ENCODE data around the gene OBSCN.

The OBSCN gene

DNA sequence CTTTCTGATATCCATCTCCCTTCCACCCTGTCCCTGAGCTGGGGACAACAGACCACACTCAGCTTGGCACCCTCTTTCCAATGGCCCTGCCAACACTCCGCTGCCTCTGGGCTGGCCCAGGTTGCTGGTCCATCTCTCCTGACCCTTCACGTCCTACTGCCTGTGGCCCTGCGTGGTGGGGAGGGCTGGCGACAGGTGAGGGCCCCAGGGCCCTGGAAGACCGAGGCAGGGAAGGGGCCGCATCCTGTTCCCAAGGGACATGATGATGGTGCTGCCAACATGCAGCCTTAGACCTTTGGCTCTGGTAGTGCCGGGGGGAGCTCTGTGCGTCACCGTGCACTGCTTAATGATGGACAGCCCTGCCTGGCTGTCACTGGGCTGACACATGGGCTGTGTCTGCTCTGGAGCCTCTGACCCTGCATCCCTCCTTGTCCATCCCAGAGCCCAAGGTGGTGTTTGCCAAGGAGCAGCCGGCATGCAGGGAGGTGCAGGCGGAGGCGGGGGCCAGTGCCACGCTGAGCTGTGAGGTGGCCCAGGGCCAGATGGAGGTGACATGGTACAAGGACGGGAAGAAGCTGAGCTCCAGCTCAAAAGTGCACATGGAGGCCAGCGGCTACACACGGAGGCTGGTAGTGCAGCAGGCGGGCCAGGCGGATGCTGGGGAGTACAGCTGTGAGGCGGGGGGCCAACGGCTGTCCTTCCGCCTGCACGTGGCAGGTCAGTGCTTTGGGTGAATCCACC is 65.2 kb downstream of the OBSCN start:
- H3K36me3 ChIP-seq (ENCODE audit: insufficient read depth, low read length) = no peaks in the 10 kb centered on the region; the same call in 1 of the 2 replicates
- H3K4me1 ChIP-seq (ENCODE audit: insufficient read depth, low read length) = no peaks in the 10 kb centered on the region
- no peak overlapping the region for H3K9ac ChIP-seq (ENCODE audit: low read depth, low read length)
- no peaks in the 10 kb centered on the region for H3K9me3 ChIP-seq (ENCODE audit: control insufficient read depth, insufficient read depth, low read length)

DNA sequence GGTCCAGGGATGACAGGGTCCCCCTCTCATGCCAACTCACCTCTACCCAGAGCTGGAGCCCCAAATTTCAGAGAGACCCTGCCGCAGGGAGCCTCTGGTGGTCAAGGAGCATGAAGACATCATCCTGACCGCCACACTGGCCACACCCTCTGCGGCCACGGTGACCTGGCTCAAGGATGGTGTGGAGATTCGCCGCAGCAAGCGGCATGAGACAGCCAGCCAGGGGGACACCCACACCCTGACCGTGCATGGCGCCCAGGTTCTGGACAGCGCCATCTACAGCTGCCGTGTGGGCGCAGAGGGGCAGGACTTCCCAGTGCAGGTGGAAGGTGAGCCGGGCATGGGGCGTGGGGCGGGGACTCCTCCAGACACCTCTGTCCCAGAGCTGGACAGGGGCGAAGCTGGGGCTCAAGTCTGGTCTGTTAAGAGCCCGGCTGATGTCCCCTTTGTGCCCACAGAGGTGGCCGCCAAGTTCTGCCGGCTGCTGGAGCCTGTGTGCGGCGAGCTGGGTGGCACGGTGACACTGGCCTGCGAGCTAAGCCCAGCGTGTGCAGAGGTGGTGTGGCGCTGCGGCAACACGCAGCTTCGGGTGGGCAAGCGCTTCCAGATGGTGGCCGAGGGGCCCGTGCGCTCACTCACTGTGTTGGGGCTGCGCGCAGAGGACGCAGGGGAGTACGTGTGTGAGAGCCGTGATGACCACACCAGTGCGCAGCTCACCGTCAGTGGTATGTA is 66.0 kb downstream of the OBSCN start:
- H3K9ac ChIP-seq (ENCODE audit: low read depth, low read length) = no peak overlapping the region
- H3K4me1 ChIP-seq (ENCODE audit: insufficient read depth, low read length) = no peaks in the 10 kb centered on the region
- no peaks in the 10 kb centered on the region for H3K9me3 ChIP-seq (ENCODE audit: control insufficient read depth, insufficient read depth, low read length)
- no peaks in the 10 kb centered on the region; the same call in 1 of the 2 replicates for H3K36me3 ChIP-seq (ENCODE audit: insufficient read depth, low read length)

DNA sequence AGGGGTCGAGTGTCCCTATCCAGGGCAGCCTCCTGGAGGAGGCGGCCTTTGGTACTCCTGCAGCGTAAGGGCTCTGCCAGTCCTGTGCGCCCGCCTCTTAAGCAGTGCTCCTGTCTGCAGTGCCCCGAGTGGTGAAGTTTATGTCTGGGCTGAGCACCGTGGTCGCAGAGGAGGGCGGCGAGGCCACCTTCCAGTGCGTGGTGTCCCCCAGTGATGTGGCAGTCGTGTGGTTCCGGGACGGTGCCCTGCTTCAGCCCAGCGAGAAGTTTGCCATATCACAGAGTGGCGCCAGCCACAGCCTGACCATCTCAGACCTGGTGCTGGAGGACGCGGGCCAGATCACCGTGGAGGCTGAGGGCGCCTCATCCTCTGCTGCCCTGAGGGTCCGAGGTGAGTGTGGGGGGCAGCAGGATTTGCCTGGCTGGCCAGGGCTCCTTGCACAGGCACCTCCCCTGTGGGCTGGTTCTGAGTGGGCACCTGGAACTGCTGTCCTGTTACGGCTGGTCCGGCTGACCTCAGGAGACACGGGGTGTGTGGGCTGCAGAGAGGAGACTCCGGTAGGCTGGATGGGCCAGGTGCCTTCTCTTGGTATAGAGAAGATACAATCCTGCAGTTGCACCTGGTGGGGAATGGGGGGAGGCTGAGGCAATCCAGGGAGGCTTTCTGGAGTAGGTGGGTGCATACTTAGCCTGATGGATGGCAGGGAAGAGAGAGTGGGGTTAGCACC is 66.8 kb downstream of the OBSCN start:
- Histone ChIP-seq H3K36me3 (ENCODE audit: insufficient read depth, low read length) (no peaks in the 10 kb centered on the region; the same call in 1 of the 2 replicates), H3K9me3 (ENCODE audit: control insufficient read depth, insufficient read depth, low read length) (no peaks in the 10 kb centered on the region), H3K9ac (ENCODE audit: low read depth, low read length) (no peak overlapping the region; the same call in 1 of the 2 replicates), H3K4me1 (ENCODE audit: insufficient read depth, low read length) (no peaks in the 10 kb centered on the region)

DNA sequence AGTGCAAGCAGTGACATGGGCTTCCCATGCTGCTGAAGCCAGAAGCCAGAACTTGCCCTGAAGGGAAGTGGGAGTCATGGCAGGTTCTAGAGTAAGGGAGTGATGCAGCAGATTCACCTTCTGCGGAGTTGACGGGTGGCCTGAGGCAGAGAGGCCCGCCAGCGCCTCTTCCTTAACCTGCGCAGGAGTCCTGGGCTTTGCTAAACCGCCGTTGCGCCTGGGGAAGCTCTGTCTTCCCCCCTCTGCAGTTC is 67.3 kb downstream of the OBSCN start:
- no peaks in the 10 kb centered on the region for H3K9me3 ChIP-seq (ENCODE audit: control insufficient read depth, insufficient read depth, low read length)
- peak overlapping the region; percentile 58 for H3K9ac ChIP-seq (ENCODE audit: low read depth, low read length)
- no peaks in the 10 kb centered on the region; the same call in 1 of the 2 replicates for H3K36me3 ChIP-seq (ENCODE audit: insufficient read depth, low read length)
- H3K4me1 ChIP-seq (ENCODE audit: insufficient read depth, low read length) = no peaks in the 10 kb centered on the region

DNA sequence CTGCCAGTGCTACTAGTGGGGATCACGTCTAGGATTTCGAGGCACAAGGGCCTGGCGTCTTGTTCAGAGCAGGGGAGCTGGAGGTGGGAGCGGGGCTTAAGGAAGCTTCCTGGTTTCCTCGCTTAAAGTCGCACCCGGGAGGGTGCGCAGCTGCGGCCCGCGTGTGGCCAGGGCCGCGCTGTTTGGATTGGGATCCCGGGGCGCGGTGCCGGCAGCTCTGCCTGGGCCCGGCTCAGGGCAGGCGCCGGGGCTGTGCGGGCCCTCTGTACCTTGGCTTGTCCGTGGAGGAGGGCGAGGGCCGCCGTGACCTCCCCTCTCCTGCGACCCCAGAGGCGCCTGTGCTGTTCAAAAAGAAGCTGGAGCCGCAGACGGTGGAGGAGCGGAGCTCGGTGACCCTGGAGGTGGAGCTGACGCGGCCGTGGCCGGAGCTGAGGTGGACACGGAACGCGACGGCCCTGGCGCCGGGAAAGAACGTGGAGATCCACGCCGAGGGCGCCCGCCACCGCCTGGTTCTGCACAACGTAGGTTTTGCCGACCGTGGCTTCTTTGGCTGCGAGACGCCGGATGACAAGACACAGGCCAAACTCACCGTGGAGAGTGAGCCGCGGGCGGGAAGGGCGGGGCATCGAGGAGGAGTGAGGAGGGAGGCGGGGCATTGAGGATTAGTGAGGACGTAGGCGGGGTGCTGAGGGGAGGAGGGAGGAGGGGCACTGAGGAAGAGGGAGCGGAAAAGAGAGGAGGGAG is 67.8 kb downstream of the OBSCN start:
- Histone ChIP-seq H3K36me3 (ENCODE audit: insufficient read depth, low read length) (no peaks in the 10 kb centered on the region; the same call in 1 of the 2 replicates), H3K9me3 (ENCODE audit: control insufficient read depth, insufficient read depth, low read length) (no peaks in the 10 kb centered on the region), H3K4me1 (ENCODE audit: insufficient read depth, low read length) (no peaks in the 10 kb centered on the region), H3K9ac (ENCODE audit: low read depth, low read length) (peak overlapping the region; percentile 58)

DNA sequence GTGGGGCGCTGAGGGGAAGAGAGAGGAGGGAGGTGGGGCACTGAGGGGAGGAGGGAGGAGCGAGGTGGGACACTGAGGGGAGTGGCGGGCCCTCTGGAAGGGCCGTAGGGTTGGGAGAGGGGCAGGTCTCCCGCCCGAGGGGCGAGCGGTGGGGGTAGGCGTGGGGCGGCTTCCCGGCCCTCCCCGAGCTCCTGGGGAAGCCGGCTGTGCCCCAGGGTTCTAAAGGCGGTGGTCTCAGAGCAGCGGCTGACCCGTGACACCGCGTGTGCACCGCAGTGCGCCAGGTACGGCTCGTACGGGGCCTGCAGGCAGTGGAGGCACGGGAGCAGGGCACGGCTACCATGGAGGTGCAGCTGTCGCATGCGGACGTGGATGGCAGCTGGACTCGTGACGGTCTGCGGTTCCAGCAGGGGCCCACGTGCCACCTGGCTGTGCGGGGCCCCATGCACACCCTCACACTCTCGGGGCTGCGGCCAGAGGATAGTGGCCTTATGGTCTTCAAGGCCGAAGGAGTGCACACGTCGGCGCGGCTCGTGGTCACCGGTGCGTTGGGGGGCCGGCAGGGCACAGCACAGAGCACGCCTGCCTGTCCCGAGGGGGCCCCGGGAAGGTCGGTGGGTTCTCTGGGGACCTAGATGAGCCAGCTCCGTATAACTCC is 68.5 kb downstream of the OBSCN start:
- H3K9me3 ChIP-seq (ENCODE audit: control insufficient read depth, insufficient read depth, low read length) = no peaks in the 10 kb centered on the region
- H3K4me1 ChIP-seq (ENCODE audit: insufficient read depth, low read length) = no peaks in the 10 kb centered on the region
- H3K9ac ChIP-seq (ENCODE audit: low read depth, low read length) = peak overlapping the region; percentile 58; the same call in 1 of the 2 replicates
- no peaks in the 10 kb centered on the region; the same call in 1 of the 2 replicates for H3K36me3 ChIP-seq (ENCODE audit: insufficient read depth, low read length)

DNA sequence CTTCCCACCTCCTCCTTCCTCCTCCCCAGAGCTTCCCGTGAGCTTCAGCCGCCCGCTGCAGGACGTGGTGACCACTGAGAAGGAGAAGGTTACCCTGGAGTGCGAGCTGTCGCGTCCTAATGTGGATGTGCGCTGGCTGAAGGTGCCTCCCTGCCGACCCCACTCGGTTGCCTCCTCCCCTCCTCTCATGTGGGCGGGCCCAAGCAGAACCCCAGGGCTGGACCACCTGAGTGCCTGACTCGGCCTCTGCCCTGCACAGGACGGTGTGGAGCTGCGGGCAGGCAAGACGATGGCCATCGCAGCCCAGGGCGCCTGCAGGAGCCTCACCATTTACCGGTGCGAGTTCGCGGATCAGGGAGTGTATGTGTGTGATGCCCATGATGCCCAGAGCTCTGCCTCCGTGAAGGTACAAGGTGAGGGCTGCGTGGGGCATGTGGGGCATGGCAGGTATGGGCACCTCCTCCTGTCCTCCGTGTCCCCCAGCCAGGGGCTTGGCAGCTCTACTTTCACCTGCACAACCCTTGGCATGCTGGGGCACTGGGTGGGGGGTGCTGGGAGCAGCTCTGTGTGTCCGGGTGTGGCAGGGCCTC is 69.2 kb downstream of the OBSCN start:
- H3K36me3 ChIP-seq (ENCODE audit: insufficient read depth, low read length) = no peaks in the 10 kb centered on the region; the same call in 1 of the 2 replicates
- peak overlapping the region; percentile 58; the same call in 1 of the 2 replicates for H3K9ac ChIP-seq (ENCODE audit: low read depth, low read length)
- H3K4me1 ChIP-seq (ENCODE audit: insufficient read depth, low read length) = no peaks in the 10 kb centered on the region
- H3K9me3 ChIP-seq (ENCODE audit: control insufficient read depth, insufficient read depth, low read length) = no peaks in the 10 kb centered on the region

DNA sequence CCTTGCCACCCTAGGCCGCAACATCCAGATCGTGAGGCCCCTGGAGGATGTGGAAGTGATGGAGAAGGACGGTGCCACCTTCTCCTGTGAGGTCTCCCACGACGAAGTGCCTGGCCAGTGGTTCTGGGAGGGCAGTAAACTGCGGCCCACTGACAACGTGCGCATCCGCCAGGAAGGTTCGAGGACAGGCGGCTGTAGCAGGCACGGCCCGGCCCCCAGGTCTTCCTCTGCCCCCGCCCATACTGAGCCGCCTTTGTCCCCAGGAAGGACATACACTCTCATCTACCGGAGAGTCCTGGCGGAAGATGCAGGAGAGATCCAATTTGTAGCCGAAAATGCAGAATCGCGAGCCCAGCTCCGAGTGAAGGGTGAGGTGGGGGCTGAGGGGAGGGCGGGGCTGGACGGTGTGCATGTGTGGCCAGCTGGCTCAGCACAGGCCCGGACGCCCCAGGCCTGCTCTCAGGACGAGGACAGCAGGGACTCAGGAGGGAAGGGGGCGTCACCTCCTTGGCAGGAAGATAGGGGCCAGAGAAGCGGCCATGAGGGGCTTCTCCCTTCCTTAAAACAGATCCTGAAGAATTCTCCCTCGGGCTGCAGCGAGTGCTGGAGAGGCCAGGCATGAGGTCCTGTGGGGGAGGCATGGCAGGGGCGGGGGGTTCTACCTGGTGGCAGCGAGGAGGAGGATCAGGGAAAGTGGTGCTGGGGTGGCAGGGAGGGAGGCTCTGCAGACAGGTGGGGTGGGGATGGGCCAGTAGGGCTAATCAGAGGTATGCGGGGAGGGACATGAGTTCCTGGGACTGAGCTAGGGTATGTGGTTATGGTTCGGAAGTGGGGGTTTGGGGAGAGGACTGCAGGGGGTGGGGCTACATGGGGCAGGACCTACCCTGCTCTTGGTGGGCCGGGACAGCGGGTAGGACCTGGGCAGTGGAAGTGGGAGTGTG is 69.9 kb downstream of the OBSCN start:
- Histone ChIP-seq H3K4me1 (ENCODE audit: insufficient read depth, low read length) (no peaks in the 10 kb centered on the region), H3K9me3 (ENCODE audit: control insufficient read depth, insufficient read depth, low read length) (no peaks in the 10 kb centered on the region), H3K9ac (ENCODE audit: low read depth, low read length) (no peak overlapping the region), H3K36me3 (ENCODE audit: insufficient read depth, low read length) (no peaks in the 10 kb centered on the region)

DNA sequence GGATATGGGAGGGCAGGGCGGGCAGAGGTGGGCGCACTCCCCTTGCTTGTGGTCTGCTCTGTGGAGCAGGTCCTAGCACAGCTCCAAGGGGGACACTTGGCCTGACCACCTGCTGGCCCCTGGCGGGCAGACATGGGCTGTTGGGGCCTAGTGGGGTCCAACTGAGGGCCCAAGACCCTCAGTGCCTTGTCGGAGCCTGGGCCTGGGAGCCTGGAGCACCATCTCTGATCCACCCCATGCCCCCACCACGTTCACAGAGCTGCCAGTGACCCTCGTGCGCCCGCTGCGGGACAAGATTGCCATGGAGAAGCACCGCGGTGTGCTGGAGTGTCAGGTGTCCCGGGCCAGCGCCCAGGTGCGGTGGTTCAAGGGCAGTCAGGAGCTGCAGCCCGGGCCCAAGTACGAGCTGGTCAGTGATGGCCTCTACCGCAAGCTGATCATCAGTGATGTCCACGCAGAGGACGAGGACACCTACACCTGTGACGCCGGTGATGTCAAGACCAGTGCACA is 70.6 kb downstream of the OBSCN start:
- Histone ChIP-seq H3K36me3 (ENCODE audit: insufficient read depth, low read length) (no peaks in the 10 kb centered on the region), H3K4me1 (ENCODE audit: insufficient read depth, low read length) (no peaks in the 10 kb centered on the region), H3K9ac (ENCODE audit: low read depth, low read length) (no peak overlapping the region), H3K9me3 (ENCODE audit: control insufficient read depth, insufficient read depth, low read length) (no peaks in the 10 kb centered on the region)

DNA sequence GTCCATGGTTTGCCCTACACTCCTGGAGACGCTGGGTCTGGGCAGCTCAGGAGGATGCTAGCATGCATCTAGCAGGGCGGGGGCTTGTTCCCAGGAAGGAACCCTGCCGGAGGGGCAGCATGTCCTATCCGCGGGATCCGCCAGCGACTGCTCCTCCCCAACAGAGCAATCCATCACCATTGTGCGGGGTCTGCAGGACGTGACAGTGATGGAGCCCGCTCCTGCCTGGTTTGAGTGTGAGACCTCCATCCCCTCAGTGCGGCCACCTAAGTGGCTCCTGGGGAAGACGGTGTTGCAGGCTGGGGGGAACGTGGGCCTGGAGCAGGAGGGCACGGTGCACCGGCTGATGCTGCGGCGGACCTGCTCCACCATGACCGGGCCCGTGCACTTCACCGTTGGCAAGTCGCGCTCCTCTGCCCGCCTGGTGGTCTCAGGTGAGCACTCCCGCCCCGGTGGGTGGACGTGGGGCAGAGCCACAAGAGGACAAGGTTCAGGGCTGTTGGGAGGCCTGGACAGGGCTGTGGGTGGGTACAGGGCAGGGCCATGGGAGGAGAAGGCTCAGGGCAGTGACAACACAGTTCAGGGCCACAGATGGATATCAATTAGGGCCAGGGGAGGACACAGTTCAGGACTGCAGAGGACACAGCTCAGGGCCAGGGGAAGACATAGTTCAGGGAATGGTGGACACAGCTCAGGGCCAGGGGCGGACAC is 71.3 kb downstream of the OBSCN start:
- no peak overlapping the region for H3K9ac ChIP-seq (ENCODE audit: low read depth, low read length)
- H3K36me3 ChIP-seq (ENCODE audit: insufficient read depth, low read length) = no peaks in the 10 kb centered on the region
- H3K4me1 ChIP-seq (ENCODE audit: insufficient read depth, low read length) = no peaks in the 10 kb centered on the region
- no peaks in the 10 kb centered on the region for H3K9me3 ChIP-seq (ENCODE audit: control insufficient read depth, insufficient read depth, low read length)

DNA sequence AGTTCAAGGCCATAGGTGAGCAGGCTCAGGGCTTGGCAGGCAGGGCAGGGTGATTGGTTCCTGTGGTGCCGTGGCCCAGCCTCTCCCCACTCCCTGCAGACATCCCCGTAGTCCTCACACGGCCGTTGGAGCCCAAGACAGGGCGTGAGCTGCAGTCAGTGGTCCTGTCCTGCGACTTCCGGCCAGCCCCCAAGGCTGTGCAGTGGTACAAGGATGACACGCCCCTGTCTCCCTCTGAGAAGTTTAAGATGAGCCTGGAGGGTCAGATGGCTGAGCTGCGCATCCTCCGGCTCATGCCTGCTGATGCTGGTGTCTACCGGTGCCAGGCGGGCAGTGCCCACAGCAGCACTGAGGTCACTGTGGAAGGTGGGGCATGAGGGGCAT is 71.9 kb downstream of the OBSCN start:
- Histone ChIP-seq H3K9me3 (ENCODE audit: control insufficient read depth, insufficient read depth, low read length) (no peaks in the 10 kb centered on the region), H3K4me1 (ENCODE audit: insufficient read depth, low read length) (no peaks in the 10 kb centered on the region), H3K9ac (ENCODE audit: low read depth, low read length) (no peak overlapping the region), H3K36me3 (ENCODE audit: insufficient read depth, low read length) (no peaks in the 10 kb centered on the region)
